ENCODE data around the gene RDH14. TPM values are rescaled to one million over a fixed set of nuclear protein-coding genes. Genes with fewer than 3 reads are reported as not detected.

RDH14 gene
- total and polyA plus RNA-seq, 10 of the 15 experiments (the other 5 are each of a cell fraction or from before 2014, with no cell fraction given), result 15.5 to 33.4 (median 22.8) TPM

- BruUV-seq (replicated peaks), result no TSS peak
- H2AFZ ChIP-seq (ENCODE audit: control insufficient read depth, low read depth, low read length), result no peak overlapping the region
- TF ChIP-seq, protein P1, sequence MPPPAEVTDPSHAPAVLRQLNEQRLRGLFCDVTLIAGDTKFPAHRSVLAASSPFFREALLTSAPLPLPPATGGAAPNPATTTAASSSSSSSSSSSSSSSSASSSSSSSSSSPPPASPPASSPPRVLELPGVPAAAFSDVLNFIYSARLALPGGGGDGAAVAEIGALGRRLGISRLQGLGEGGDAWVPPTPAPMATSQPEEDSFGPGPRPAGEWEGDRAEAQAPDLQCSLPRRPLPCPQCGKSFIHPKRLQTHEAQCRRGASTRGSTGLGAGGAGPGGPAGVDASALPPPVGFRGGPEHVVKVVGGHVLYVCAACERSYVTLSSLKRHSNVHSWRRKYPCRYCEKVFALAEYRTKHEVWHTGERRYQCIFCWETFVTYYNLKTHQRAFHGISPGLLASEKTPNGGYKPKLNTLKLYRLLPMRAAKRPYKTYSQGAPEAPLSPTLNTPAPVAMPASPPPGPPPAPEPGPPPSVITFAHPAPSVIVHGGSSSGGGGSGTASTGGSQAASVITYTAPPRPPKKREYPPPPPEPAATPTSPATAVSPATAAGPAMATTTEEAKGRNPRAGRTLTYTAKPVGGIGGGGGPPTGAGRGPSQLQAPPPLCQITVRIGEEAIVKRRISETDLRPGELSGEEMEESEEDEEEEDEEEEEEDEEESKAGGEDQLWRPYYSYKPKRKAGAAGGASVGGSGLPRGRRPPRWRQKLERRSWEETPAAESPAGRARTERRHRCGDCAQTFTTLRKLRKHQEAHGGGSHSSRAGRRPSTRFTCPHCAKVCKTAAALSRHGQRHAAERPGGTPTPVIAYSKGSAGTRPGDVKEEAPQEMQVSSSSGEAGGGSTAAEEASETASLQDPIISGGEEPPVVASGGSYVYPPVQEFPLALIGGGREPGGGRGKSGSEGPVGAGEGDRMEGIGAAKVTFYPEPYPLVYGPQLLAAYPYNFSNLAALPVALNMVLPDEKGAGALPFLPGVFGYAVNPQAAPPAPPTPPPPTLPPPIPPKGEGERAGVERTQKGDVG (CRISPR knock-in tag; IDR thresholded peaks at IDR 0.05), result no peak
- TF ChIP-seq, protein P2, sequence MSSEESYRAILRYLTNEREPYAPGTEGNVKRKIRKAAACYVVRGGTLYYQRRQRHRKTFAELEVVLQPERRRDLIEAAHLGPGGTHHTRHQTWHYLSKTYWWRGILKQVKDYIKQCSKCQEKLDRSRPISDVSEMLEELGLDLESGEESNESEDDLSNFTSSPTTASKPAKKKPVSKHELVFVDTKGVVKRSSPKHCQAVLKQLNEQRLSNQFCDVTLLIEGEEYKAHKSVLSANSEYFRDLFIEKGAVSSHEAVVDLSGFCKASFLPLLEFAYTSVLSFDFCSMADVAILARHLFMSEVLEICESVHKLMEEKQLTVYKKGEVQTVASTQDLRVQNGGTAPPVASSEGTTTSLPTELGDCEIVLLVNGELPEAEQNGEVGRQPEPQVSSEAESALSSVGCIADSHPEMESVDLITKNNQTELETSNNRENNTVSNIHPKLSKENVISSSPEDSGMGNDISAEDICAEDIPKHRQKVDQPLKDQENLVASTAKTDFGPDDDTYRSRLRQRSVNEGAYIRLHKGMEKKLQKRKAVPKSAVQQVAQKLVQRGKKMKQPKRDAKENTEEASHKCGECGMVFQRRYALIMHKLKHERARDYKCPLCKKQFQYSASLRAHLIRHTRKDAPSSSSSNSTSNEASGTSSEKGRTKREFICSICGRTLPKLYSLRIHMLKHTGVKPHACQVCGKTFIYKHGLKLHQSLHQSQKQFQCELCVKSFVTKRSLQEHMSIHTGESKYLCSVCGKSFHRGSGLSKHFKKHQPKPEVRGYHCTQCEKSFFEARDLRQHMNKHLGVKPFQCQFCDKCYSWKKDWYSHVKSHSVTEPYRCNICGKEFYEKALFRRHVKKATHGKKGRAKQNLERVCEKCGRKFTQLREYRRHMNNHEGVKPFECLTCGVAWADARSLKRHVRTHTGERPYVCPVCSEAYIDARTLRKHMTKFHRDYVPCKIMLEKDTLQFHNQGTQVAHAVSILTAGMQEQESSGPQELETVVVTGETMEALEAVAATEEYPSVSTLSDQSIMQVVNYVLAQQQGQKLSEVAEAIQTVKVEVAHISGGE (CRISPR knock-in tag; IDR thresholded peaks at IDR 0.05), result no peak
- no peak for TF ChIP-seq HDGF (IDR thresholded peaks at IDR 0.05)
- TF ChIP-seq NFIC (IDR thresholded peaks at IDR 0.05; ENCODE audit: low read depth, low read length), result no peak
- no peak for TF ChIP-seq SKIL (IDR thresholded peaks at IDR 0.05; ENCODE audit: low read depth, poor library complexity, severe bottlenecking)
- no peak for TF ChIP-seq TAF1 (IDR thresholded peaks at IDR 0.05; ENCODE audit: borderline replicate concordance, low read depth, low read length)
- TF ChIP-seq LARP7 (IDR thresholded peaks at IDR 0.05), result no peak
- no peak for TF ChIP-seq BCL3 (IDR thresholded peaks at IDR 0.05; ENCODE audit: borderline replicate concordance, insufficient read depth, low read depth, low read length, poor library complexity, severe bottlenecking)
- TF ChIP-seq NR2F1 (conservative IDR thresholded peaks at IDR 0.05), result no peak
- no peak for TF ChIP-seq YY1 (IDR thresholded peaks at IDR 0.05; ENCODE audit: low read depth, low read length)
- TF ChIP-seq ZNF207 (IDR thresholded peaks at IDR 0.05; ENCODE audit: borderline replicate concordance), result no peak
- no peak for TF ChIP-seq STAT1 (conservative IDR thresholded peaks at IDR 0.05)
- WGBS (ENCODE audit: insufficient coverage, insufficient replicate concordance, low lambda C conversion rate, missing lambda C conversion rate), result 39% methylated on average over 3 of the region's 3 CpGs
- ChIA-PET CTCF (no interaction called here), RAD21 (ENCODE audit: unreplicated experiment) (interaction anchor here (0.6 kb wide), 1 partner anchor 17 kb away, joined by 3 read pairs; no protein-coding TSS in a partner anchor), POLR2A (no interaction called here), SMC1A (ENCODE audit: uncharacterized antibody, unreplicated experiment) (no interaction called here)
- no peak for ATAC-seq
- no peaks in the 10 kb centered on the region for H3K79me2 ChIP-seq (ENCODE audit: control insufficient read depth, insufficient read depth, low read length)
- no peaks in the 10 kb centered on the region for H3K36me3 ChIP-seq (ENCODE audit: control insufficient read depth in 2 of 2, insufficient read depth in 2 of 2, low read length in 1 of 2)
- H3K9ac ChIP-seq (ENCODE audit: control insufficient read depth, insufficient read depth, low read length), result no peak overlapping the region
- H3K27ac ChIP-seq (ENCODE audit: control insufficient read depth, insufficient read depth), result no peak overlapping the region
- no peak overlapping the region for H3K4me3 ChIP-seq
- DNase-seq (ENCODE audit: low read depth, low spot score), result no peak
- no peaks in the 10 kb centered on the region for H3K9me3 ChIP-seq (replicated peaks; ENCODE audit: control insufficient read depth, insufficient read depth, low read length)
- H3K27me3 ChIP-seq (replicated peaks in 1 of 2; ENCODE audit: control insufficient read depth in 2 of 2, insufficient read depth in 2 of 2, low read length in 1 of 2), result no peaks in the 10 kb centered on the region
- H4K20me1 ChIP-seq (ENCODE audit: control insufficient read depth, insufficient read depth), result no peaks in the 10 kb centered on the region
- H3K4me1 ChIP-seq (ENCODE audit: control insufficient read depth, insufficient read depth, low read length), result no peaks in the 10 kb centered on the region
- FAIRE-seq, result no peak
- in situ Hi-C loops (cut with MboI) (no loop called here), intact Hi-C loops (cut with micrococcal nuclease; ENCODE audit: unreplicated experiment) (loop anchor here (10.0 kb wide), 1 partner anchor 801 kb away; no protein-coding TSS in a partner anchor)
- H3K4me2 ChIP-seq (ENCODE audit: control insufficient read depth, insufficient read depth), result no peak overlapping the region
Observed at GRCh38 chr2:18544171-18544570, 16.3 kb downstream of the RDH14 start.
